HepG2 (cell line): Measurements from ENCODE around the gene STN1. TPM values are rescaled to one million over a fixed set of nuclear protein-coding genes. Genes with fewer than 3 reads are reported as not detected.

Experiments
- ATAC-seq: fragments of 200-7000 bp; cut with Tn5 transposase; 3 replicates; pipeline ENCODE4 v1.9.1; 2020; ENCODE audit warnings: mild to moderate bottlenecking, moderate library complexity
- BruUV-seq: library from RNA; stranded (reverse); fragments of 400-500 nt; replicated peaks from 2 replicates; lab custom pipeline; 2021; lab: Mats Ljungman, UMichigan
- CTCF ChIA-PET: fragments of 300-600 bp; formaldehyde crosslinking; extraction: SDS; loops from one replicate; lab custom pipeline; 2021; ENCODE audit warnings: low total read pairs, inconsistent platforms, low intra/inter-chr PET ratio; lab: Yijun Ruan, JAX
- POLR2A ChIA-PET: fragments of 350-600 bp; sonication (Branson Sonifier 250); formaldehyde crosslinking; loops from one replicate; lab custom pipeline; 2020; ENCODE audit warnings: antibody characterized with exemption, inconsistent platforms; lab: Yijun Ruan, JAX
- DNase-seq: peaks from one replicate; pipeline ENCODE4 v3.0.0-alpha.2; 2015; ENCODE audit warnings: low spot score
- FAIRE-seq: peaks from 3 replicates; lab custom pipeline; 2011; peaks lifted over from hg19 to GRCh38; lab: Jason Lieb, UNC
- H2AFZ ChIP-seq: one replicate; pipeline ENCODE4 v1.6.1; 2011; ENCODE audit warnings: low read length, inconsistent platforms
- H3K27ac ChIP-seq: fragments of 300-600 bp; 3 replicates; pipeline ENCODE4 v1.8.0; 2011; ENCODE audit warnings: mixed run types, mild to moderate bottlenecking, mixed read lengths, low read length, inconsistent platforms; ENCODE audit not compliant: insufficient read depth; ENCODE audit errors: extremely low read length
- H3K27me3 ChIP-seq, 2 experiments: fragments of 200-600 bp in 1 of 2; 2 replicates in 1 of 2; 3 replicates in 1 of 2; pipeline versions ENCODE4 v1.6.0 to v1.8.0; 2011; ENCODE audit warnings: low read length in 2 of 2, mild to moderate bottlenecking in 2 of 2, moderate library complexity in 2 of 2, inconsistent platforms in 1 of 2; ENCODE audit not compliant: insufficient read depth in 2 of 2, control insufficient read depth in 1 of 2
- H3K36me3 ChIP-seq, 2 experiments: fragments of 200-600 bp in 1 of 2; replicated peaks in 1 of 2; 2 replicates in 1 of 2; 3 replicates in 1 of 2; pipeline versions ENCODE4 v1.5.1 to v1.8.0; 2011; ENCODE audit warnings: low read length in 2 of 2, inconsistent platforms in 1 of 2; ENCODE audit not compliant: insufficient read depth in 2 of 2, control insufficient read depth in 1 of 2
- H3K4me1 ChIP-seq: 2 replicates; pipeline ENCODE4 v1.5.1; 2012; ENCODE audit warnings: low read length, inconsistent platforms; ENCODE audit not compliant: insufficient read depth
- H3K4me2 ChIP-seq: 2 replicates; pipeline ENCODE4 v1.6.0; 2011; ENCODE audit warnings: low read depth, low read length, inconsistent platforms
- H3K4me3 ChIP-seq, 3 experiments: fragments of 200-600 bp in 1 of 3; sonication (generic), shearing (Covaris generic) in 1 of 3; replicated peaks in 1 of 3; 2 replicates each; pipeline ENCODE4 v1.5.1; 2011 to 2016; ENCODE audit warnings: low read length in 3 of 3, inconsistent platforms in 2 of 3, low read depth in 2 of 3, mild to moderate bottlenecking in 2 of 3, control low read depth in 1 of 3, mixed read lengths in 1 of 3; ENCODE audit not compliant: insufficient read depth in 1 of 3
- H3K79me2 ChIP-seq: one replicate; pipeline ENCODE4 v1.6.1; 2011; ENCODE audit warnings: low read length, inconsistent platforms; ENCODE audit not compliant: insufficient read depth
- H3K9ac ChIP-seq: 2 replicates; pipeline ENCODE4 v1.6.0; 2011; ENCODE audit warnings: mild to moderate bottlenecking, low read depth, low read length, inconsistent platforms; ENCODE audit not compliant: insufficient read depth
- H3K9me3 ChIP-seq: 2 replicates; pipeline ENCODE4 v1.5.1; 2012; ENCODE audit warnings: mild to moderate bottlenecking, low read length
- H4K20me1 ChIP-seq: 2 replicates; pipeline ENCODE4 v1.6.0; 2011; ENCODE audit warnings: inconsistent platforms, mild to moderate bottlenecking, low read length, moderate library complexity; ENCODE audit not compliant: insufficient read depth
- DDIT3 ChIP-seq: sonication (generic); formaldehyde crosslinking; IDR thresholded peaks from 2 replicates; pipeline ENCODE4 v1.4.0; 2020; ENCODE audit warnings: mild to moderate bottlenecking, missing genetic modification reagents
- JUNB ChIP-seq: sonication (generic); formaldehyde crosslinking; IDR thresholded peaks from 2 replicates; pipeline ENCODE4 v1.8.0; 2022; ENCODE audit warnings: missing genetic modification reagents, mild to moderate bottlenecking, borderline replicate concordance
- MAFF ChIP-seq: IDR thresholded peaks from 2 replicates; pipeline ENCODE4 v1.6.1; 2011; ENCODE audit warnings: low read depth, low read length, improper control_type of control experiment
- MAFK ChIP-seq, 2 experiments: IDR thresholded peaks in 1 of 2; conservative IDR thresholded peaks in 1 of 2; 2 replicates each; pipeline ENCODE4 v1.6.1; 2011; ENCODE audit warnings: improper control_type of control experiment in 2 of 2, low read length in 2 of 2
- SALL2 ChIP-seq: sonication (generic); formaldehyde crosslinking; IDR thresholded peaks from 2 replicates; pipeline ENCODE4 v1.8.1; 2023; ENCODE audit warnings: mild to moderate bottlenecking, missing genetic modification reagents, inconsistent platforms
- TOE1 ChIP-seq: sonication (generic); formaldehyde crosslinking; IDR thresholded peaks from 2 replicates; pipeline ENCODE4 v1.4.0; 2020; ENCODE audit warnings: mild to moderate bottlenecking, missing genetic modification reagents
- ZNF546 ChIP-seq: sonication (generic); formaldehyde crosslinking; conservative IDR thresholded peaks from 2 replicates; pipeline ENCODE4 v1.8.1; 2023; ENCODE audit warnings: mild to moderate bottlenecking, missing genetic modification reagents
- ZNF839 ChIP-seq: sonication (generic); formaldehyde crosslinking; IDR thresholded peaks from 2 replicates; pipeline ENCODE4 v1.4.0; 2020; ENCODE audit warnings: missing genetic modification reagents, mild to moderate bottlenecking, borderline replicate concordance
- WGBS: methylation state at CpG from one replicate; pipeline ENCODE4 v1.1.6; 2017; ENCODE audit warnings: low lambda C conversion rate; 5-methylcytosine and 5-hydroxymethylcytosine counted together
- in situ Hi-C: cut with HindIII; loops from 2 replicates; pipeline ENCODE4 v1.10.0; 2017; ENCODE audit warnings: low pct_unique_long_range_greater_than_20kb; ENCODE audit not compliant: extremely low pct_ligation_motif_present
- intact Hi-C: fragments of 100-400 bp; cut with micrococcal nuclease; formaldehyde crosslinking; loops from one replicate; pipeline ENCODE4 v1.10.0; 2022; ENCODE audit not compliant: unreplicated experiment
- polyA plus RNA-seq, 8 experiments: library from polyadenylated mRNA; depleted of rRNA in 3 of 8; stranded (reverse) in 7 of 8; unstranded in 1 of 8; fragments of >200 nt; fragmentation: Illumina TruSeq in 4 of 8; extraction: Trizol in 4 of 8; gene quantifications; 2 replicates each; pipeline versions ENCODE4 v1.2.1 to v1.2.3, GENCODE V29; 2011 to 2016; ENCODE audit warnings: low read depth in 4 of 8, missing spikeins in 1 of 8, mixed read lengths in 1 of 8; ENCODE audit not compliant: insufficient read depth in 1 of 8
- total RNA-seq, 5 experiments: library from RNA; depleted of rRNA; stranded (reverse); fragments of >200 nt; fragmentation: Illumina TruSeq; extraction: Trizol; gene quantifications; 2 replicates each; pipeline ENCODE4 v1.2.3, GENCODE V29; 2016; ENCODE audit warnings: low read depth in 1 of 5

The STN1 gene
- total and polyA plus RNA-seq, 2 of the 13 experiments (the other 11 are each of a cell fraction or from before 2014, with no cell fraction given), result 17.6 to 22.7 TPM

DNA sequence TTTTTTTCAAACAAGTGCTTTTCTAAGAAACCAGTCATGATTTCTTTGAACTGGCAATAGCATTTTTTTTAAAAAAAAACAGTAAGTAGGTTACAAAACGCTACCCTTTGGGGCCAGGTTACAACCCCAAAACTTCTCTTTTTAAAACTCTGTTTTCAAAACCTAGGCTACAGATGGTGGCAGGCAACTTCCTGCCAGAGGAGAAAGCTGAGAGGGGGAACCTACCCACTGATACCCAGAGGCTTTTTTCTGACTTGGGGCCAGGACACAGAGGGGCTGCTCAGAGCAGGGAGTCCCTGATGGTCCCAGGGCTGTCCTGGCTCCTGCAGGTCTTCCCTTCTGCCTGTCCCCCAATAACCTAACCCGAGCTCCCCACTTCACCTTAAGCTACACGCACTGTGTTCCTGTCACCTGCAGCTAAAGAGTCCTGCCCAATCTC, 6.9 kb downstream of the STN1 start (continued):
- TF ChIP-seq ZNF839 (CRISPR knock-in tag) (no peak), DDIT3 (CRISPR knock-in tag) (no peak)

GRCh38 chr10:103910442-103911012, 7.5 kb downstream of the STN1 start:
- in situ Hi-C loops (no loop called here), intact Hi-C loops (loop anchor here (1.0 to 10.0 kb wide), 2 partner anchors 58 to 214 kb away; partner anchors contain the start of gene SFR1)
- Histone ChIP-seq H3K4me1 (peaks cover 17% of the 10 kb centered on the region), H2AFZ (no peak overlapping the region), H3K79me2 (no peaks in the 10 kb centered on the region), H3K9ac (no peak overlapping the region), H3K36me3 (no peaks in the 10 kb centered on the region), H3K9me3 (peaks cover 8% of the 10 kb centered on the region), H3K27ac (no peak overlapping the region), H3K4me2 (no peak overlapping the region), H3K27me3 (no peaks in the 10 kb centered on the region), H3K4me3 (no peak overlapping the region), H4K20me1 (no peaks in the 10 kb centered on the region)
- no TSS peak for BruUV-seq
- TF ChIP-seq MAFF, result peak; percentile 55; the same call in 1 of the 2 replicates
- no peak for TF ChIP-seq TOE1 (CRISPR knock-in tag)
- TF ChIP-seq SALL2 (CRISPR knock-in tag), result no peak
- no peak for TF ChIP-seq JUNB (CRISPR knock-in tag)
- TF ChIP-seq ZNF546 (CRISPR knock-in tag), result no peak
- peak; percentile 49 to 69 for TF ChIP-seq MAFK (conservative IDR thresholded peaks at IDR 0.05 in 1 of 2, IDR thresholded peaks at IDR 0.05 in 1 of 2; ENCODE audit: low read length in 2 of 2)
- FAIRE-seq (no peak), ATAC-seq (no peak), DNase-seq (no peak)
- ChIA-PET POLR2A (no interaction called here), CTCF (no interaction called here)
- 95% methylated on average over 4 of the region's 4 CpGs for WGBS
